Limb (tissue), 2 donors: ENCODE results near the gene HMGCL.

Experiments
- DNase-seq, 2 donors: peaks; one replicate each; pipeline ENCODE4 v3.0.0-alpha.2; 2016; ENCODE audit errors: extremely low spot score in 2 of 2

HMGCL gene

GRCh38 chr1:23777979-23778814 is 47.0 kb downstream of the HMGCL start, which contains the start of gene PITHD1:
Gene PITHD1 (plus strand): TSS chr1:23778418. CDS start chr1:23778516, 98 bp downstream.
- peak; percentile 81 to 93 for DNase-seq

- DNase-seq: no peak
Observed at GRCh38 chr1:23776217-23776616, 49.0 kb downstream of the HMGCL start.

- no peak for DNase-seq
Observed at GRCh38 chr1:23774174-23774880, 50.9 kb downstream of the HMGCL start.

- no peak for DNase-seq
Observed at GRCh38 chr1:23772854-23773242, 52.4 kb downstream of the HMGCL start.

GRCh38 chr1:23772049-23772853 is 53.0 kb downstream of the HMGCL start:
- peak; percentile 77 to 90 for DNase-seq

GRCh38 chr1:23768733-23769132 is 56.5 kb downstream of the HMGCL start:
- DNase-seq: no peak

- no peak for DNase-seq
Observed at GRCh38 chr1:23763041-23763577, 62.1 kb downstream of the HMGCL start.

- DNase-seq: no peak
Observed at GRCh38 chr1:23759277-23759676, 66.0 kb downstream of the HMGCL start.

GRCh38 chr1:23757812-23758211 is 67.4 kb downstream of the HMGCL start:
- DNase-seq: no peak

GRCh38 chr1:23756676-23757075 is 68.6 kb downstream of the HMGCL start:
- no peak for DNase-seq

GRCh38 chr1:23752909-23753308 is 72.3 kb downstream of the HMGCL start:
- DNase-seq: no peak
